NCI-H526 (cell line): ENCODE measurements around the gene SYT5.
"Not testable (repeated sequence)": the region's sequence is repeated elsewhere in the genome, so short reads cannot be mapped to it uniquely, and the experiment has no call there.

Source experiments
- DNase-seq, 2 experiments: peaks; one replicate each; lab custom pipeline; 2025; lab: John Stamatoyannopoulos, UW

SYT5 gene

DNA sequence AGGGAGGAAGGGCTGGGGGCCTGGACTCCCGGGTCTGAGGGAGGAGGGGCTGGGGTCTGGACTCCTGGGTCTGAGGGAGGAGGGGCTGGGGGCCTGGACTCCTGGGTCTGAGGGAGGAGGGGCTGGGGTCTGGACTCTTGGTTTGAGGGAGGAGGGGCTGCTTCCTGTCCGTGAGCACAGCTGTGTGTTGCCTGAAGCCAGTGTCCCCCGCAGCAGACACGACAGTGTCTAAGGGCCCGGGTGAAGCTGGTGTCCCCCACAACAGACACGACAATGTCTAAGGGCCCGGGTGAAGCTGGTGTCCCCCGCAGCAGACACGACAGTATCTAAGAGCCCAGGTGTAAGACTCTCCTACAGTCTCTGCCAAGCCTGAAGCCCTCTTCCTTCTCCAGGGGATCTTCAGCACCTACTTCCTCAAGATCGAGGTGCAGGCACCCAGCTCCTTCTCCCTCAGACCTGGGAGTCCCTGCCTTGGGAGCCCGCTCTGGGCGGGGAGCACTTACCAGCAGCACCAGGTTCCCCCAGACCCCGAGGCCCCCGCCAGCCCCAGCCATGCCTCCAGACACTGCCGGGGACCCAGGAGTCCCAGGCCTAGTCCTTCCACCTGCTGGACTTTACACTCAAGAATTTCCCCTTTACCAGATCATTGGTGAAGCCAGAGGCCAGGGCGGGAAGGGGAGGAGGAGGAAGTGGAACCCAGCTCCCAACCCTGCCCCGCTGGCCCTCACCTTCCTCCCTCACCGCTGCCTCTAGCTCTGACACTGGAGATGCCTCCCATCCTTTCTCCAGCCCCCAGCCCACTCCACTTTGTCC lies 29.0 kb upstream of the SYT5 start, which contains the start of gene PTPRH:
Gene PTPRH, minus strand, starts transcription at position 622 of the 813 bp plus-strand sequence. Its CDS starts 68 bp downstream, at position 554.
- no peak for DNase-seq

DNA sequence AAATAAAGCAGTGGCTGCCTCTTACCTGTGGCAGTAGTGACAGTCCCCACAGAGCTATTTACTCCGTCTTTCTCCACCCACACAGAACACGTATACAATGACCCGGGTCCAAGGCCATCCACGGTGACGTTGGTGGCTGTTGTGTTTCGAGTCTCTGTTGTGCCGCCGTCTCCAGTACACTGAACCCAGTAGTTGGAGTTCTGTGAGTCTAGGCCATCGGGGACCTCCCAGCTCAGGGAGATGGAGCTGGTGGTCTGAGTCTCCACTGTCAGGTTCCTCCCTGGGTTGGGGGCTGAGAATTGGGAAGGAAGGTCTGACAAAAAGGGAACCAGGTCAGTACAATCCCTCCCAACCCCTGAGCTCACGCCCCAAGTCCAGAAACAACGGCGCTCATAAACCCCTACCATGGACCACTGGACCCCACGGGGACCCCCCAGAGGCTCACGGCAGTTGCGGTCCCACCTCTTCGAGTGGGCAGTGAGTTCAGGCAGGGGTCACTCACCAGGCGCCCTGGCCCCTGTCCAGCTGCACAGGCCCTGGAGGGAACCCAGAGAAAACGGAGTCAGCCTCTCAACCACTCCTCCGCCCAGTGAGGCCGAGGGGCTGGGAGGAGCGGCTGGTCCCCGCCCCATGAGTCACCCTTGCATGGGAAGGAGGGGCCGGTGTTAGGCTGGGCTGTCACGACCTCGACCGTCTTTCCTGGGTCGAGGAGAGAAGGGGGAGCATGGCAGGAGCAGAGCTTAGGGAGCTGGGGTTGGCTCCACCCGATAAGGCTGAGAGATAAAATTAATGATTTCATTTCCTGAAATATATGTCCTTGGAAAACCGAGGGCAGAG lies 26.8 kb upstream of the SYT5 start:
- DNase-seq = no peak

DNA sequence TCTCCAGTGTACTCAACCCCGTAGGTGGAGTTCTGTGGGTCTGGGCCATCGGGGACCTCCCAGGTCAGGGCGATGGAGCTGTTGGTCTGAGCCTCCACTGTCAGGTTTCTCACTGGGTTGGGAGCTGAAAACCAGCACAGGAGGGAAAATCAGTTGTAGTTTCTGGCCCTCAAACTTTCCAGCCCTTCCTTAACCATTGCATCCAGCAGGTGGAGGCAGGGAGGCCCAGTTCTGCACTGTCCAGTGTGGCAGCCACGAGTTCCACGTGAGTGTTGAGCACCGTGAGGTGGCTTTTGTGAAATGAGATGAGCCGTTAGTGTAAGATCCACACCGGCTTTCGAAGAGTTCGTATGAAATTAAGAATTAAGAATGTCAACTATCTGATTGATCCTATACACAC lies 22.1 kb upstream of the SYT5 start:
- not testable (repeated sequence) for DNase-seq

DNA sequence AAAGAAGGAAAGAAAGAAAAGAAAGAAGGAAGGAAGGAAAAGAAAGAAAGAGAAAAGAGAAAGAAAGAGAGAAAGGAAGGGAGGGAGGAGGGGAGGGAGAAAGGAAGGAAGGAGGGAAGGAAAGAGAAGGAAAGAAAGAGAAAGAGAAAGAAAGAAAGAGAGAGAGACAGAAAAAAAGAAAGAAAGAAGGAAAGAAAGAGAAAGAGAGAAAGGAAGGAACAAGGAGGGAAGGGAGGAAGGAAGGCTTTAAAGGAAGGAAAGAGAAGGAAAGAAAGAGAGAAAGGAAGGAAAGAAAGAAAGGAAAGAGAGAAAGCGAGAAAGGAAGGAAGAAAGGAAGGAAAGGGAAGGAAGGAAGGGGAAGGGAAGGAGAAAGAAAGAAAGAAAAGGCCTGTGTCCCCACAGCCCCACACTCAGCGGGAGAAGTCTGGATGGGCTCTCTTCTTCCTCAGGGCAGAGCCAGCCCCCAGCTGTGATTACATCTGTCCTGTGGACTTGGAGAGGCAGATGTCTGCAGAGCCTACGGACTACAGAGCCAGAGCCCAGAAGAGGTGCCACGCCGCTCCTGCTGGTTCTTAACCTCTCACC lies 19.6 kb upstream of the SYT5 start:
- DNase-seq = no peak

GRCh38 chr19:55198651-55199050 lies 18.6 kb upstream of the SYT5 start:
- DNase-seq = no peak

- peak; percentile 24 to 53 for DNase-seq
Observed at GRCh38 chr19:55197528-55197927, 17.4 kb upstream of the SYT5 start.

DNA sequence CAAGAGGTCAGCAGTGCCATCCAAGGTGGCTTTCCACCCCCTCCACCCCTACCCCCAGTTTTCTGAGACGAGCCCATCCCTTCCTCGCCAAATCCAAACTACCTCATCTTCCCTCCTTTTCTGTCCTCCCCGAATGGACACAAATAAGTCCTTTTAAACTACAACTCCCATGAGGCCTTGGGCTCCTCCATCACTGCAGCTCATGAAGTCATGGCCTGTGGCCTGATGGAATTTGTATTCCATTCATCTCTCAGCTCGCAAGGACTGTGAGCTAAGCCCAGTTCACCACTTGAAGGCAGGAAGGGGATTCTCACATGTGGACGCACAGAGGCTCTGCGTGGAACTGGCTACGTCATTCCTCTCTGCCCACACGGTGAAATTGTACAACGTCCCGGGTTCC lies 16.7 kb upstream of the SYT5 start:
- peak; percentile 50 to 51 for DNase-seq

DNA sequence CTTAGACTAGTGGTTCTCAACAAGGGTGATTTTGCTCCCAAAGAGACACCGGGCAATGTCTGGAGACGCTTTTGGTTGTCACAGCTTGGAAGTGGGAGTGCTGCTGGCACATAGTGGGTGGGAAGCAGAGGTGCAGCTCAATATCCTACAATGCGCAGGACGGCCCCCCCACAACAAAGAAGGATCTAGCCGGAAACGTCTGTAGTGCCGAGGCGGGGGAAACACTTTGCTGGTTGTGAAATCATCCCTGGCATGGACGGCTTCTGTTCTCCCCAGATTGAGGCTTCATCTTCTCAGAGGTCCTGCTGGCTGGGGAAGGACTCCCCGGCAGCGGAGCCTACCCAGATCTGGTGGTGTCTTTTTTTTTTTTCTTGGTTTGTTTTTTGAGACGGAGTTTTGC lies 13.4 kb upstream of the SYT5 start:
- DNase-seq = no peak

DNA sequence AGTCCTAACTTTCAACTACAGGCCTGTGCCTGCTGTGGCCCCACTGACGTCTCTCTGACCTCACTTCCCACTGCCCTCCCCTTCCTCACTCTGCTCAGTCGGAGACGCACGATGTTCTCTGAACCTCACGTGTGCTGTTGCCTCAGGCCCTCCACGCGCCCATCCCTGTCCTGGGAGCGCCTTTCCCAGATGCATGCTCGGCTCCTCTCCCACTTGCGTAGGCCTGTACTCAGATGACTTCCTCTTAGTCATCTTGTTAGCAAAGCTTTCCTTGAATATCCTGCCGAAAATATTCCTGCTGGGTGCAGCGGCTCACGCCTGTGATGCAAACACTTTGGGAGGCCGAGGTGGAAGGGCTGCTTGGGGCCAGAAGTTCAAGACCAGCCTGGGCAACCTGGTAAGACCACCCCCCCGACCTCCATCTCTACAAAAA lies 9.3 kb upstream of the SYT5 start:
- DNase-seq = no peak

DNA sequence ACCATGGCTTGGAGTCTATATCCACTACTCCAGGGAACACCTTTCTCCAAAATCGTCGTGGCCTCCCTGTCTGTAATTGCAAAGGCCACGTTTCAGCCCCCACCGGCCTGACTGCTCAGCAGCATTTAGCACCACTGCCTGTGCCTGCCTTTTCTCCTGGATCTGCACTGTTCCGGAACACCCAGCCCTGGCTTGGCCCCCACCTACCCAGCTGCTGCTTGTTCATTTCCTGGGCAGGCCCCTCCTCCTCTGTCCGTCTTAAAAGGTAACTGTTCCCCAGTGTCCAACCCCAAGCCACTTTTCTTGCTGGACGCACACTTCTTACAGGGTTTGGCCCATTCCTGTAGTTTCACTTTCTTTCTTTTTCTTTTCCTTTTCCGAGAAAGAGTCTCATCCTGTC lies 8.5 kb upstream of the SYT5 start:
- DNase-seq = no peak

DNA sequence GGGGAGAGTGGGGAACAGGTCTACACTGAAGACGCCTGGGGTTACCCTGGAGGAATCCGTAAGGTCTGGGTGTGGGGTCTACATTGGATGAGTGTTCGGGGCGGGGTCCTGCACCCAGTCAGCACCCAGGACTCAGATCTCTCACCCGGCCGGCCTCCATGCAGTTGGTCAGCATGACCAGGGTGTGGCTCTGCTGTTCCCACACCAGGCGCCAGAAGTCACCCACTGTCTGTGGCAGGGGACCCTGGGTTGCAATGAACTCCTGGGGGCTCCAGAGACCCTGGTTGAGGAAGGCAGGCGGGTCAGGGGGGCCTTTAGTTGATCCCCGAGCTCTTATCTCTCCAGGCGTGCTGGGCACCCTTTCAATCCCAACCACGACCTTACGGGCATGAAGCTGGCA lies 6.0 kb upstream of the SYT5 start:
- no peak for DNase-seq

DNA sequence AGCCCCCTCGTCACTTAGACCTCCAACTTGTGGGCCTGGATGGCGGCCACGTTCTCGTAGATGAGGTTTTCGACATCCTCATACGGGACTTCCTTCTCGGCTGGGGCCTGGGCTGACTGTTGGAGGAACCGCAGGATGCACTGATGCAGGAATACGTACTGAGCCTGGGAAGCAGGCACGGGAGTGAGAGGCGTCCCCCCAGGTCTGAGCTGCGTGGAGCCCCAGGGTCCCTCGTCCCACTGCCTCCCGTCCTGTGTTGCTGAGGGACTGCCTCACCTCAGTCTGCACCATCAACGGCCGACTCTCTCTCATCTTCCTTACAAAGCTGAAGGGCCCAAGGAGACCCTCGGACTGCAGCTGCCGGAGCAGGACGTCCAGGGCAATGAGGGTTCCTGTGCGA lies 1.7 kb upstream of the SYT5 start:
- no peak for DNase-seq

DNA sequence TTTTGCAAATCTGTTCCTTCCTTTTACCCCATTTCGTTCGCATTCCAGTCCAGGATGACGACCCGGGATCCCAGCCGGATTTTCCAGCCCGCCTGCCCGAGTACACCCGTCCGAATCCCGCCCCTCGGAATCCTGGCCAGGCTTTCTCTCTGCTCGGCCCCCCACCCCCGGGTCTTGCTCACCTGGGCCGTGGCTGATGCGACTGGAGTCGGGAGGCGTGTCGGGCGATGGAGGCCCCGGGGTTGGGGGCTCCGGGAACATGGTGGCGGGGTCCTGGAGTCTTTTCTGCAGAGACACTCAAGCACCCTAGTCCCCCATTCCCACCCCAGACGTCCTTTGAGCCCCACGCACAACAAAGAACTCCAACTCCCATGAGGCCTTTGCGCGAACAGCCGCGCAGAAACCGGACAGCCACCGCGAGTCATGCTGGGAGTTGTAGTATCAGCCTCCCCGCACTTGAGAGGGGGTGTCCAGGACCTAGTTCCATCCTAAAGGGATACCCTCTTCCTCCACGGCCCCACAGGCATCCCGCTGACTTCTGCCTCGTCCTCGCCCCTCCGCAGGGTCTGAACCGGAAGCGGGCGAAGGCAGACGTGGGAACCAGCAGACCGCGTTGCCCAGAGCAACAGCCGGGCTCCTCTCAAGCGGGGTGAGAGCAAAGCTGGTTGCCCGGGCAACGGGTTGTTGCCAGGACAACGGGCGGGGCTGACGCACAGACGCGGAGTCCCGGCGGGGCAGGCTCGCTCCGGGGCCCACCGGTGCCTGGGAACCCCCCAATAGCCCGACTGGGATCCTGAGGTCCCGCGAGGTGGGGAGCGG lies 1.1 kb downstream of the SYT5 start:
- peak; percentile 85 to 95 for DNase-seq

DNA sequence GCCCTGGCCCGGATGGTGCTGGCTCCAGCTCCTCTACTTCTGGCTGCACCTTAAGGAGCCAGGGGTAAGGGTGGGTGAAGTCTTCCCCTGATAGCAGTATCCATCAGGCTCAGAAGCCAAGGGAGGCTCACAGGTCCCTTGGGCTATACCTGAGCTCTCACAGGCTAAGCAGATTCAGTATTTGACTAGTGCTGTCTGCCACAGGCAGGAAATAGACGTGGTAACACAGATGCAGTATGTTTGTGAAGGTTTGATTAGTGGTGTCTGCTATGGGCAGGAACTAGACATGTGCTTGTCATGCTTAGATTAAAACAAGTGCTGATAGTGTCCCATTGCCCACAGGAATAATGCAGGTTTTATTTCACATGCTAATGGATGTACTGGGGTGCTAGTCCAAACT lies 4.0 kb downstream of the SYT5 start:
- peak in 1 of 2 experiments; percentile 47 for DNase-seq

- DNase-seq = peak; percentile 24 to 84
Observed at GRCh38 chr19:55175117-55175867, 4.8 kb downstream of the SYT5 start.

- DNase-seq = no peak
Observed at GRCh38 chr19:55174425-55175116, 5.5 kb downstream of the SYT5 start.

DNA sequence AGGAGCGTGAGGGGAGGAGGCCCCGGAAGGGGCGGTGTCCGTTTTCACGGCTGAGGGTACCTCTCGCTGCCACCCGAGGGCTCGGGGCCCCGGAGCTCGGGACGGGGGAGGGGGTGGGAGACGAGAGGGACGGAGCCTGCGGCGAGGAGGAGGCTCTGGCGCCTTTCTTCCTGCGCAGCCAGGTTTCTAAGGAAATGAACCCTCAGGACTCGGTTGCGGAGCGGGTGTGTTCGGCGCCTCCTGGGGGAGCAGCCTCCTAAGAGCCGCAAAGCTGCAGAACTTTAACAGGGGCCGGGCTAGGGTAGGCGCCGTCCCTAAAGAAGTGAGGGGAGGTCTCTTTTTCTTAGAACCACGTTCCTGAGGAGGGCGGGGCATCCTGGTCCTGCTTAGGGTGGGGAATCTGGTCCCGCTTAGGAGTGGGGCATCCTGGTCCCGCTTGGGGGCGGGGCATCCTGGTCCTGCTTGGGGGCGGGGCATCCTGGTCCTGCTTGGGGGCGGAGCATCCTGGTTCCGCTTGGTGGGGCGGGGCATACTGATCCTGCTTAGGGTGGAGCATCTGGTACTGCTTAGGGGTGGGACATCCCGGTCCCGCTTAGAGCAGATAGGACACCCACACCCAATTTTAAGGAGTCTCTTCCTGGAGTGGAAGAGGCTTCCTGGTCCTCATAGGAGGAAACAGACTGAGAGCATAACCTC lies 6.2 kb downstream of the SYT5 start:
- DNase-seq = peak; percentile 68 to 90

GRCh38 chr19:55173186-55173713 lies 6.8 kb downstream of the SYT5 start:
- DNase-seq = no peak

- no peak for DNase-seq
Observed at GRCh38 chr19:55172741-55173140, 7.3 kb downstream of the SYT5 start.

DNA sequence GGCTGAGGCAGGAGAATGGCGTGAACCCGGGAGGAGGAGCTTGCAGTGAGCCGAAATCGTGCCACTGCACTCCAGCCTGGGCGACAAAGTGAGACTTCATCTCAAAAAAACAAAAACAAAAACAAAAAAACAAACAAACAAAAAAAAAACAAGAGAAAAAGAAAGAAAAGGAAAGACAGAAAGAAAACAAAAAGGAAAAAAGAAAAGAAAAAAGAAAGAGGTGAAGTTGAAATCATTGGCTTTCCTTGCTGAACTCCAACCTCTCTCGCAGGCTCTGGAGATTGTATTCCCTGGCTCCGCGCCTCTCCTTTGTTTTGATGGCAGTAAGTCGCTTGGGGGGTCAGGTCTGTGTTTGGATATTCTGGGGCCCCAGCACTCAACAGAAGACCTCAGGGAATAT lies 7.8 kb downstream of the SYT5 start:
- DNase-seq = not testable (repeated sequence)
